H9 (cell line): ENCODE measurements around the gene PPIF. TPM values are rescaled to one million over a fixed set of nuclear protein-coding genes. Genes with fewer than 3 reads are reported as not detected.

Experiments
- DNase-seq: peaks from one replicate; pipeline ENCODE4 v3.0.0-alpha.2; 2017
- H2AFZ ChIP-seq: one replicate; pipeline ENCODE4 v1.6.1; 2013; ENCODE audit warnings: mild to moderate bottlenecking, low read length, control low read depth, moderate library complexity
- H2AK5ac ChIP-seq: 2 replicates; pipeline ENCODE4 v1.6.1; 2013; ENCODE audit warnings: low read length, control low read depth, mixed read lengths; ENCODE audit not compliant: insufficient read length
- H2BK120ac ChIP-seq: one replicate; pipeline ENCODE4 v1.6.1; 2013; ENCODE audit warnings: low read depth, mild to moderate bottlenecking, low read length, control low read depth, inconsistent platforms; ENCODE audit not compliant: poor library complexity, severe bottlenecking
- H2BK12ac ChIP-seq: 2 replicates; pipeline ENCODE4 v1.6.1; 2013; ENCODE audit warnings: low read length, control low read depth, mixed read lengths, low read depth; ENCODE audit not compliant: insufficient read length
- H2BK15ac ChIP-seq: 2 replicates; pipeline ENCODE4 v1.6.1; 2013; ENCODE audit warnings: low read depth, low read length, control low read depth
- H2BK20ac ChIP-seq: one replicate; pipeline ENCODE4 v1.6.1; 2013; ENCODE audit warnings: low read depth, mild to moderate bottlenecking, low read length, control low read depth, inconsistent platforms; ENCODE audit not compliant: poor library complexity, severe bottlenecking
- H2BK5ac ChIP-seq: 2 replicates; pipeline ENCODE4 v1.6.1; 2013; ENCODE audit warnings: low read length, control low read depth, mixed read lengths; ENCODE audit not compliant: insufficient read length
- H3K14ac ChIP-seq: 2 replicates; pipeline ENCODE4 v1.6.1; 2013; ENCODE audit warnings: low read length, control low read depth; ENCODE audit not compliant: insufficient read depth
- H3K18ac ChIP-seq: 2 replicates; pipeline ENCODE4 v1.6.1; 2013; ENCODE audit warnings: low read depth, mild to moderate bottlenecking, mixed read lengths, low read length, control low read depth; ENCODE audit not compliant: insufficient read length
- H3K23ac ChIP-seq: 2 replicates; pipeline ENCODE4 v1.6.1; 2013; ENCODE audit warnings: low read length, control low read depth, mixed read lengths, low read depth; ENCODE audit not compliant: insufficient read length
- H3K23me2 ChIP-seq: 2 replicates; pipeline ENCODE4 v1.6.1; 2013; ENCODE audit warnings: low read depth, mild to moderate bottlenecking, mixed read lengths, low read length, control low read depth; ENCODE audit not compliant: insufficient read length, poor library complexity, severe bottlenecking
- H3K27ac ChIP-seq: 2 replicates; pipeline ENCODE4 v1.5.1; 2013; ENCODE audit warnings: low read length, control low read depth, mixed read lengths, low read depth; ENCODE audit not compliant: insufficient read length
- H3K27me3 ChIP-seq: 2 replicates; pipeline ENCODE4 v1.6.1; 2013; ENCODE audit warnings: low read length, control low read depth, inconsistent platforms; ENCODE audit not compliant: insufficient read depth
- H3K4ac ChIP-seq: 2 replicates; pipeline ENCODE4 v1.6.1; 2013; ENCODE audit warnings: low read depth, mild to moderate bottlenecking, control low read depth, inconsistent platforms, low read length, moderate library complexity
- H3K4me1 ChIP-seq: 2 replicates; pipeline ENCODE4 v1.6.1; 2013; ENCODE audit warnings: low read length, control low read depth, inconsistent platforms; ENCODE audit not compliant: insufficient read depth
- H3K4me2 ChIP-seq: 2 replicates; pipeline ENCODE4 v1.6.1; 2013; ENCODE audit warnings: low read length, control low read depth, mixed read lengths; ENCODE audit not compliant: insufficient read length, insufficient read depth
- H3K56ac ChIP-seq: 2 replicates; pipeline ENCODE4 v1.6.1; 2013; ENCODE audit warnings: low read depth, mild to moderate bottlenecking, mixed read lengths, low read length, control low read depth; ENCODE audit not compliant: insufficient read length
- H3K79me1 ChIP-seq: 2 replicates; pipeline ENCODE4 v1.6.1; 2013; ENCODE audit warnings: low read depth, mild to moderate bottlenecking, moderate library complexity, low read length, control low read depth, inconsistent platforms; ENCODE audit not compliant: insufficient read depth, poor library complexity, severe bottlenecking
- H3K79me2 ChIP-seq: 2 replicates; pipeline ENCODE4 v1.6.1; 2013; ENCODE audit warnings: low read length, control low read depth, inconsistent platforms; ENCODE audit not compliant: insufficient read depth
- H3K9ac ChIP-seq: 2 replicates; pipeline ENCODE4 v1.6.1; 2013; ENCODE audit warnings: low read length, control low read depth, mixed read lengths; ENCODE audit not compliant: insufficient read length; ENCODE audit errors: extremely low read depth
- H3K9me3 ChIP-seq: one replicate; pipeline ENCODE4 v1.6.1; 2013; ENCODE audit warnings: low read depth, low read length, inconsistent platforms; ENCODE audit not compliant: control insufficient read depth
- H3T11ph ChIP-seq: one replicate; pipeline ENCODE4 v1.6.1; 2013; ENCODE audit warnings: mild to moderate bottlenecking, low read length, control low read depth, inconsistent platforms
- H4K20me1 ChIP-seq: one replicate; pipeline ENCODE4 v1.6.1; 2013; ENCODE audit not compliant: control insufficient read depth, insufficient read length, insufficient read depth
- H4K5ac ChIP-seq: 2 replicates; pipeline ENCODE4 v1.6.1; 2013; ENCODE audit warnings: low read depth, mild to moderate bottlenecking, mixed read lengths, low read length, control low read depth; ENCODE audit not compliant: insufficient read length
- H4K8ac ChIP-seq: replicated peaks from 2 replicates; pipeline ENCODE4 v1.6.1; 2013; ENCODE audit warnings: low read length, control low read depth, mixed read lengths, low read depth; ENCODE audit not compliant: insufficient read length
- H4K91ac ChIP-seq: 2 replicates; pipeline ENCODE4 v1.6.1; 2013; ENCODE audit warnings: low read depth, mild to moderate bottlenecking, moderate library complexity, mixed read lengths, low read length, control low read depth; ENCODE audit not compliant: insufficient read length
- H3K27ac Mint-ChIP-seq, 3 experiments: 2 replicates in 2 of 3; 3 replicates in 1 of 3; pipeline ENCODE4 v1.8.0; 2020 to 2021; ENCODE audit warnings: mixed read lengths in 3 of 3, mild to moderate bottlenecking in 1 of 3, moderate library complexity in 1 of 3
- H3K27me3 Mint-ChIP-seq: 2 replicates; pipeline ENCODE4 v1.8.0; 2021; ENCODE audit warnings: low read depth, mild to moderate bottlenecking, moderate library complexity, mixed read lengths
- H3K36me3 Mint-ChIP-seq, 3 experiments: 2 replicates in 2 of 3; 3 replicates in 1 of 3; pipeline ENCODE4 v1.8.0; 2020 to 2021; ENCODE audit warnings: low read depth in 3 of 3, mixed read lengths in 3 of 3; ENCODE audit not compliant: insufficient read depth in 1 of 3
- H3K4me1 Mint-ChIP-seq, 2 experiments: 2 replicates each; pipeline ENCODE4 v1.8.0; 2020; ENCODE audit warnings: mixed read lengths in 2 of 2
- H3K4me3 Mint-ChIP-seq, 2 experiments: 2 replicates in 1 of 2; 3 replicates in 1 of 2; pipeline ENCODE4 v1.8.0; 2020 to 2021; ENCODE audit warnings: mild to moderate bottlenecking in 2 of 2, mixed read lengths in 2 of 2, moderate library complexity in 1 of 2
- H3K9me3 Mint-ChIP-seq, 2 experiments: 2 replicates in 1 of 2; 3 replicates in 1 of 2; pipeline ENCODE4 v1.8.0; 2020; ENCODE audit warnings: mild to moderate bottlenecking in 2 of 2, mixed read lengths in 2 of 2, moderate library complexity in 1 of 2
- WGBS: extraction: QIAGEN DNeasy Blood & Tissue Kit; methylation state at CpG from one replicate; pipeline ENCODE4 v1.1.7; 2013; ENCODE audit warnings: missing lambda C conversion rate, low lambda C conversion rate, mixed read lengths; ENCODE audit not compliant: insufficient read length; ENCODE audit errors: extremely low coverage; 5-methylcytosine and 5-hydroxymethylcytosine counted together
- total RNA-seq: library from RNA; stranded (reverse); gene quantifications from 2 replicates; pipeline ENCODE4 v1.2.1, GENCODE V29; 2021
- TF ChIP-seq, protein P1 (sequence below): fragments of 200-600 bp; sonication (generic); conservative IDR thresholded peaks from 3 replicates; pipeline ENCODE4 v1.8.0; 2021; ENCODE audit warnings: antibody characterized with exemption, mild to moderate bottlenecking

Gene PPIF
- total RNA-seq, 1 experiment from 2014 or later = 79.7 TPM

DNA sequence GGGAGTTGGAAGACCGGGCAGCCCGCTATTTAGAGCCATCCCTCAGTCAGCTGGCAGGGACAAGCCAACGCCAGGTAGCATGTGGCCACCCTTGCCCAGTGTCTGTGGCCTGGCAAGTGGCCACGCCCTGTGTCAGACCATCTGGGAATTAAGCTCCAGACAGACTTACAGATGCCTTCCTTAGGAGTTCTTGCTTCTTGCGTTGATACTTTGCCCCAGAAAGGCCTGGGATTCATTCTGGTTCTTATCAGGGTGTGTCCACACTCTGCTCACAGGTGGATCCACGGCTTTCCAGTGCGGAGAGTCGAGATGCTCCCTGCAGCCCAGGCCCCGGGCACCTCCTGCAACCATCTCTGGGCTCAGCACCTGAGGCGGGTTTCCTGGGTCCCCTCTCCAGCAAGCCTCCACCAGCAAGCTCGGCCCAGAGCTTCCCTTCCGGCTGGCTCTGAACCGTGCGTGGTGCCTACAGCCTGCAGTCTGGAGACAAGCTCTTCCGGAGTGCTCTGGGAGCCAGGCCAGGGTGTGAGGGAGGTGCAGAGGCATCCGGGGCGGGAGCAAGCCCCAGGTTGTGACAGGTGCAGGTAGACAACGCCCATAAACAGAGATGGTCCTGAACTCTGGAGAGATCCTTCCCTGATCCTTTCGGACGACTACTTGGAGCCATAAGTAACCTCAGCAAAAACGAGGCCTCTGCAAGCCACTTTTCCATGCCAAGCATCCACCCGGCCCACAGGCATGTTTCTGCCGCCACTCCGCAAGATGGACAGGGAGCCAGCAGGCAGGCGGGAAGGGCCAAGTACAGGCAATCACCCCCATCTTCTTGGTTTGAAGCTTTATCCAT, 32.3 kb upstream of the PPIF start:
- TF ChIP-seq, protein P1, sequence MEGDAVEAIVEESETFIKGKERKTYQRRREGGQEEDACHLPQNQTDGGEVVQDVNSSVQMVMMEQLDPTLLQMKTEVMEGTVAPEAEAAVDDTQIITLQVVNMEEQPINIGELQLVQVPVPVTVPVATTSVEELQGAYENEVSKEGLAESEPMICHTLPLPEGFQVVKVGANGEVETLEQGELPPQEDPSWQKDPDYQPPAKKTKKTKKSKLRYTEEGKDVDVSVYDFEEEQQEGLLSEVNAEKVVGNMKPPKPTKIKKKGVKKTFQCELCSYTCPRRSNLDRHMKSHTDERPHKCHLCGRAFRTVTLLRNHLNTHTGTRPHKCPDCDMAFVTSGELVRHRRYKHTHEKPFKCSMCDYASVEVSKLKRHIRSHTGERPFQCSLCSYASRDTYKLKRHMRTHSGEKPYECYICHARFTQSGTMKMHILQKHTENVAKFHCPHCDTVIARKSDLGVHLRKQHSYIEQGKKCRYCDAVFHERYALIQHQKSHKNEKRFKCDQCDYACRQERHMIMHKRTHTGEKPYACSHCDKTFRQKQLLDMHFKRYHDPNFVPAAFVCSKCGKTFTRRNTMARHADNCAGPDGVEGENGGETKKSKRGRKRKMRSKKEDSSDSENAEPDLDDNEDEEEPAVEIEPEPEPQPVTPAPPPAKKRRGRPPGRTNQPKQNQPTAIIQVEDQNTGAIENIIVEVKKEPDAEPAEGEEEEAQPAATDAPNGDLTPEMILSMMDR = no peak
- no peak overlapping the region for H3K4ac ChIP-seq
- no peak overlapping the region for H2BK15ac ChIP-seq
- H2BK120ac ChIP-seq = no peak overlapping the region
- peak overlapping the region in 1 of 3 experiments; percentile 37; a peak in 1 of 7 replicates for H3K27ac Mint-ChIP-seq
- H4K91ac ChIP-seq = no peak overlapping the region
- H3K14ac ChIP-seq = no peak overlapping the region
- H3K4me3 Mint-ChIP-seq = no peak overlapping the region
- H2BK20ac ChIP-seq = no peak overlapping the region
- no peaks in the 10 kb centered on the region for H3K27me3 ChIP-seq
- no peak overlapping the region for H2AK5ac ChIP-seq
- no peak overlapping the region for H3K4me2 ChIP-seq
- peaks cover 10% of the 10 kb centered on the region; the same call in 1 of the 2 replicates for H3K4me1 ChIP-seq
- no peak overlapping the region for H4K8ac ChIP-seq
- H3K23ac ChIP-seq = no peak overlapping the region
- H3K9me3 Mint-ChIP-seq = peaks cover 4 to 9% of the 10 kb centered on the region in 2 experiments; a peak in 4 of 5 replicates
- no peak overlapping the region for H3K18ac ChIP-seq
- no peaks in the 10 kb centered on the region for H3K23me2 ChIP-seq
- H3K9me3 ChIP-seq = no peaks in the 10 kb centered on the region
- H3K36me3 Mint-ChIP-seq = peaks cover 9 to 25% (median 17%) of the 10 kb centered on the region in 3 experiments
- WGBS = no CpG with 5 or more reads among the region's 25 CpGs
- peaks cover 26 to 29% of the 10 kb centered on the region in 2 experiments for H3K4me1 Mint-ChIP-seq
- DNase-seq = no peak
- no peak overlapping the region for H3K9ac ChIP-seq
- H3K27me3 Mint-ChIP-seq = peaks cover 8% of the 10 kb centered on the region
- H3K79me1 ChIP-seq = no peaks in the 10 kb centered on the region
- H2BK12ac ChIP-seq = no peak overlapping the region
- no peak overlapping the region for H3K27ac ChIP-seq
- H2AFZ ChIP-seq = no peak overlapping the region
- no peak overlapping the region for H3T11ph ChIP-seq
- H2BK5ac ChIP-seq = no peak overlapping the region
- no peaks in the 10 kb centered on the region for H4K20me1 ChIP-seq
- H3K56ac ChIP-seq = no peak overlapping the region
- H3K79me2 ChIP-seq = no peaks in the 10 kb centered on the region
- no peak overlapping the region for H4K5ac ChIP-seq
